ENCODE measurements around the gene MYO1D.

Gene MYO1D

GRCh38 chr17:32621612-32622312 lies 255.2 kb downstream of the MYO1D start:
- no peak overlapping the region for H3K4me3 ChIP-seq (ENCODE audit: low read length)
- DNase-seq (ENCODE audit: low read depth, low spot score): no peak

- no peak overlapping the region for H3K4me3 ChIP-seq (ENCODE audit: low read length)
- DNase-seq (ENCODE audit: low read depth, low spot score): no peak
These were observed 261.6 kb downstream of the MYO1D start for GRCh38 chr17:32615326-32615725.

- H3K4me3 ChIP-seq (ENCODE audit: low read length): no peak overlapping the region
These were observed 266.0 kb downstream of the MYO1D start for GRCh38 chr17:32610943-32611342.

GRCh38 chr17:32609884-32610650 lies 266.9 kb downstream of the MYO1D start:
- no peak overlapping the region for H3K4me3 ChIP-seq (ENCODE audit: low read length)
- no peak for DNase-seq (ENCODE audit: low read depth, low spot score)

More at GRCh38 chr17:32610943-32611342, 266.0 kb downstream of the MYO1D start:
- no peak for DNase-seq (ENCODE audit: low read depth, low spot score)

- no peak overlapping the region for H3K4me3 ChIP-seq (ENCODE audit: low read length)
- DNase-seq (ENCODE audit: low read depth, low spot score): peak; percentile 80
These were observed 267.8 kb downstream of the MYO1D start for GRCh38 chr17:32609085-32609484.

- no peak for DNase-seq (ENCODE audit: low read depth, low spot score)
- H3K4me3 ChIP-seq (ENCODE audit: low read length): no peak overlapping the region
These were observed 268.7 kb downstream of the MYO1D start for GRCh38 chr17:32608267-32608666.

- H3K4me3 ChIP-seq (ENCODE audit: low read length): no peak overlapping the region
- DNase-seq (ENCODE audit: low read depth, low spot score): no peak
These were observed 272.0 kb downstream of the MYO1D start for GRCh38 chr17:32604966-32605365.

GRCh38 chr17:32602396-32602795 lies 274.5 kb downstream of the MYO1D start:
- no peak overlapping the region for H3K4me3 ChIP-seq (ENCODE audit: low read length)
- DNase-seq (ENCODE audit: low read depth, low spot score): no peak

GRCh38 chr17:32601866-32602265 lies 275.1 kb downstream of the MYO1D start:
- H3K4me3 ChIP-seq (ENCODE audit: low read length): no peak overlapping the region
- DNase-seq (ENCODE audit: low read depth, low spot score): no peak

GRCh38 chr17:32596628-32597027 lies 280.3 kb downstream of the MYO1D start:
- peak; percentile 15 for DNase-seq (ENCODE audit: low read depth, low spot score)
- no peak overlapping the region for H3K4me3 ChIP-seq (ENCODE audit: low read length)

GRCh38 chr17:32596206-32596605 lies 280.7 kb downstream of the MYO1D start:
- H3K4me3 ChIP-seq (ENCODE audit: low read length): no peak overlapping the region
- no peak for DNase-seq (ENCODE audit: low read depth, low spot score)

- DNase-seq (ENCODE audit: low read depth, low spot score): no peak
- no peak overlapping the region for H3K4me3 ChIP-seq (ENCODE audit: low read length)
These were observed 283.9 kb downstream of the MYO1D start for GRCh38 chr17:32593003-32593402.

- no peak for DNase-seq (ENCODE audit: low read depth, low spot score)
- H3K4me3 ChIP-seq (ENCODE audit: low read length): no peak overlapping the region
These were observed 285.5 kb downstream of the MYO1D start for GRCh38 chr17:32591405-32591804.

- DNase-seq (ENCODE audit: low read depth, low spot score): no peak
These were observed 285.9 kb downstream of the MYO1D start for GRCh38 chr17:32590974-32591373.

GRCh38 chr17:32588982-32589381 lies 287.9 kb downstream of the MYO1D start:
- no peak overlapping the region for H3K4me3 ChIP-seq (ENCODE audit: low read length)
- no peak for DNase-seq (ENCODE audit: low read depth, low spot score)

More at GRCh38 chr17:32590974-32591373, 285.9 kb downstream of the MYO1D start:
- no peak overlapping the region for H3K4me3 ChIP-seq (ENCODE audit: low read length)

- H3K4me3 ChIP-seq (ENCODE audit: low read length): no peak overlapping the region
- no peak for DNase-seq (ENCODE audit: low read depth, low spot score)
These were observed 288.8 kb downstream of the MYO1D start for GRCh38 chr17:32588135-32588534.

- no peak overlapping the region for H3K4me3 ChIP-seq (ENCODE audit: low read length)
- DNase-seq (ENCODE audit: low read depth, low spot score): no peak
These were observed 290.3 kb downstream of the MYO1D start for GRCh38 chr17:32586666-32587065.

- no peak for DNase-seq (ENCODE audit: low read depth, low spot score)
These were observed 292.1 kb downstream of the MYO1D start for GRCh38 chr17:32584792-32585191.

GRCh38 chr17:32583053-32583452 lies 293.9 kb downstream of the MYO1D start:
- DNase-seq (ENCODE audit: low read depth, low spot score): no peak
- H3K4me3 ChIP-seq (ENCODE audit: low read length): no peak overlapping the region

More at GRCh38 chr17:32584792-32585191, 292.1 kb downstream of the MYO1D start:
- H3K4me3 ChIP-seq (ENCODE audit: low read length): no peak overlapping the region

- DNase-seq (ENCODE audit: low read depth, low spot score): peak; percentile 64
- no peak overlapping the region for H3K4me3 ChIP-seq (ENCODE audit: low read length)
These were observed 301.1 kb downstream of the MYO1D start for GRCh38 chr17:32575852-32576251.

- no peak overlapping the region for H3K4me3 ChIP-seq (ENCODE audit: low read length)
- DNase-seq (ENCODE audit: low read depth, low spot score): peak; percentile 54
These were observed 306.9 kb downstream of the MYO1D start for GRCh38 chr17:32570081-32570396.
